Hepatocyte (in vitro differentiated cells): ENCODE results near the gene MINDY3. TPM values are rescaled to one million over a fixed set of nuclear protein-coding genes. Genes with fewer than 3 reads are reported as not detected.

Source experiments
- polyA plus RNA-seq: library from polyadenylated mRNA; unstranded; fragments of >200 nt; fragmentation: Nextera tagmentation; extraction: Ambion mirVana; gene quantifications from 2 replicates; pipeline ENCODE4 v1.2.1, GENCODE V29; 2016
- total RNA-seq: library from RNA; depleted of rRNA; stranded (reverse); fragments of >200 nt; gene quantifications from 2 replicates; pipeline ENCODE4 v1.2.3, GENCODE V29; 2014

Gene MINDY3
- total and polyA plus RNA-seq, 2 experiments from 2014 or later, result 16.5 to 37.6 TPM

Other genes starting within 250 kb of the MINDY3 start
- 16.8 and 17.3 TPM in 2 replicates for gene ITGA8, start 140.6 kb downstream of the MINDY3 start, total RNA-seq
- 2.9 and 3.9 TPM in 2 replicates for gene ITGA8, start 140.6 kb downstream of the MINDY3 start, polyA plus RNA-seq